Neural cell (in vitro differentiated cells): Measurements from ENCODE around the gene PRKACA. TPM values are rescaled to one million over a fixed set of nuclear protein-coding genes. Genes with fewer than 3 reads are reported as not detected.

Experiments used
- H2AFZ ChIP-seq: fragments of 200-600, 300-800 bp; sonication (generic), shearing (Covaris generic); 2 replicates; pipeline ENCODE4 v1.6.0; 2014; ENCODE audit warnings: low read depth, mild to moderate bottlenecking, antibody characterized with exemption, low read length, moderate library complexity
- H3F3A ChIP-seq: fragments of 200-600 bp; shearing (Covaris generic); 2 replicates; pipeline ENCODE4 v1.6.1; 2016; ENCODE audit warnings: mild to moderate bottlenecking, moderate library complexity, mixed read lengths, antibody characterized with exemption, low read length; ENCODE audit not compliant: insufficient read depth, poor library complexity, severe bottlenecking
- H3K27ac ChIP-seq: fragments of 200-600, 300-800 bp; sonication (generic), shearing (Covaris generic); 2 replicates; pipeline ENCODE4 v1.5.1; 2014; ENCODE audit warnings: mild to moderate bottlenecking, low read length, moderate library complexity
- H3K27me3 ChIP-seq: fragments of 300-800, 200-600 bp; sonication (generic), shearing (Covaris generic); 2 replicates; pipeline ENCODE4 v1.6.0; 2014; ENCODE audit warnings: mild to moderate bottlenecking, low read depth, low read length, moderate library complexity; ENCODE audit not compliant: insufficient read depth
- H3K36me3 ChIP-seq: fragments of 300-800, 200-600 bp; sonication (generic), shearing (Covaris generic); 2 replicates; pipeline ENCODE4 v1.5.1; 2014; ENCODE audit warnings: mild to moderate bottlenecking, antibody characterized with exemption, low read length, moderate library complexity; ENCODE audit not compliant: insufficient read depth
- H3K4me2 ChIP-seq: fragments of 300-800, 200-600 bp; sonication (generic), shearing (Covaris generic); 2 replicates; pipeline ENCODE4 v1.6.0; 2014; ENCODE audit warnings: mild to moderate bottlenecking, low read length
- H3K4me3 ChIP-seq: fragments of 300-800, 200-600 bp; sonication (generic), shearing (Covaris generic); 2 replicates; pipeline ENCODE4 v1.5.1; 2014; ENCODE audit warnings: mild to moderate bottlenecking, low read length, moderate library complexity
- H3K79me2 ChIP-seq: fragments of 200-600 bp; shearing (Covaris generic); replicated peaks from 2 replicates; pipeline ENCODE4 v1.6.0; 2014; ENCODE audit warnings: mild to moderate bottlenecking, low read length, moderate library complexity; ENCODE audit not compliant: insufficient read depth
- H3K9ac ChIP-seq: fragments of 300-800, 200-600 bp; sonication (generic), shearing (Covaris generic); 2 replicates; pipeline ENCODE4 v1.6.1; 2016; ENCODE audit warnings: mild to moderate bottlenecking, low read length, mixed read lengths
- H3K9me2 ChIP-seq: fragments of 200-600 bp; shearing (Covaris generic); 2 replicates; pipeline ENCODE4 v1.6.1; 2016; ENCODE audit warnings: mild to moderate bottlenecking, low read length, mixed read lengths; ENCODE audit not compliant: insufficient read depth
- H3K9me3 ChIP-seq: fragments of 200-600, 300-800 bp; sonication (generic), shearing (Covaris generic); 2 replicates; pipeline ENCODE4 v1.6.1; 2016; ENCODE audit warnings: mild to moderate bottlenecking, mixed run types, low read length, moderate library complexity, mixed read lengths
- H4K20me1 ChIP-seq: fragments of 200-600 bp; shearing (Covaris generic); 2 replicates; pipeline ENCODE4 v1.6.1; 2016; ENCODE audit warnings: mild to moderate bottlenecking, mixed run types; ENCODE audit not compliant: insufficient read depth
- EP300 ChIP-seq: fragments of 450-650 bp; conservative IDR thresholded peaks from 2 replicates; pipeline ENCODE4 v1.6.1; 2014; ENCODE audit warnings: antibody characterized with exemption, mild to moderate bottlenecking, moderate library complexity; ENCODE audit not compliant: poor library complexity, severe bottlenecking
- EZH2 ChIP-seq: fragments of 200-600, 300-800 bp; shearing (Covaris generic), sonication (generic); IDR thresholded peaks from 2 replicates; pipeline ENCODE4 v1.6.1; 2014; ENCODE audit warnings: antibody characterized with exemption, low read length, borderline replicate concordance, mild to moderate bottlenecking; ENCODE audit not compliant: insufficient read depth, poor library complexity, severe bottlenecking
- MXI1 ChIP-seq: fragments of 450-650 bp; conservative IDR thresholded peaks from 2 replicates; pipeline ENCODE4 v1.6.1; 2014; ENCODE audit warnings: antibody characterized with exemption, mild to moderate bottlenecking; ENCODE audit not compliant: poor library complexity, severe bottlenecking
- POLR2AphosphoS5 ChIP-seq: IDR thresholded peaks from 2 replicates; pipeline ENCODE4 v1.6.1; 2012
- RAD21 ChIP-seq: fragments of 450-650 bp; conservative IDR thresholded peaks from 2 replicates; pipeline ENCODE4 v1.6.1; 2014; ENCODE audit warnings: antibody characterized with exemption, mild to moderate bottlenecking, moderate library complexity
- SMC3 ChIP-seq: fragments of 450-650 bp; conservative IDR thresholded peaks from 2 replicates; pipeline ENCODE4 v1.6.1; 2014; ENCODE audit warnings: antibody characterized with exemption, mild to moderate bottlenecking, moderate library complexity; ENCODE audit not compliant: poor library complexity
- TAF1 ChIP-seq: IDR thresholded peaks from 2 replicates; pipeline ENCODE4 v1.6.1; 2012; ENCODE audit warnings: low read depth
- polyA plus RNA-seq: library from polyadenylated mRNA; depleted of rRNA; stranded (reverse); fragments of >200 nt; gene quantifications from 2 replicates; pipeline ENCODE4 v1.2.3, GENCODE V29; 2014
- TF ChIP-seq, protein P1 (sequence below): fragments of 450-650 bp; IDR thresholded peaks from 2 replicates; pipeline ENCODE4 v1.5.1; 2014; ENCODE audit warnings: antibody characterized with exemption, mild to moderate bottlenecking, moderate library complexity; ENCODE audit not compliant: poor library complexity, severe bottlenecking
- TF ChIP-seq, protein P2 (sequence below): IDR thresholded peaks from 2 replicates; pipeline ENCODE4 v1.6.1; 2012; ENCODE audit warnings: borderline replicate concordance

The PRKACA gene
- polyA plus RNA-seq, 1 donor from 2014 or later: 11.7 TPM

GRCh38 chr19:14150770-14151661 is 33.5 kb upstream of the PRKACA start:
- Histone ChIP-seq H3K4me3 (no peak overlapping the region), H3F3A (no peaks in the 10 kb centered on the region), H3K27ac (no peak overlapping the region), H3K4me2 (no peak overlapping the region), H3K9ac (no peak overlapping the region), H2AFZ (no peak overlapping the region), H3K9me3 (no peaks in the 10 kb centered on the region), H3K79me2 (no peaks in the 10 kb centered on the region), H3K9me2 (no peaks in the 10 kb centered on the region), H4K20me1 (no peaks in the 10 kb centered on the region), H3K27me3 (no peaks in the 10 kb centered on the region), H3K36me3 (peaks cover 6% of the 10 kb centered on the region)
- TF ChIP-seq SMC3 (no peak), TAF1 (no peak), RAD21 (no peak), EZH2 (no peak), MXI1 (no peak), EP300 (no peak), POLR2AphosphoS5 (no peak)
- TF ChIP-seq, protein P1, sequence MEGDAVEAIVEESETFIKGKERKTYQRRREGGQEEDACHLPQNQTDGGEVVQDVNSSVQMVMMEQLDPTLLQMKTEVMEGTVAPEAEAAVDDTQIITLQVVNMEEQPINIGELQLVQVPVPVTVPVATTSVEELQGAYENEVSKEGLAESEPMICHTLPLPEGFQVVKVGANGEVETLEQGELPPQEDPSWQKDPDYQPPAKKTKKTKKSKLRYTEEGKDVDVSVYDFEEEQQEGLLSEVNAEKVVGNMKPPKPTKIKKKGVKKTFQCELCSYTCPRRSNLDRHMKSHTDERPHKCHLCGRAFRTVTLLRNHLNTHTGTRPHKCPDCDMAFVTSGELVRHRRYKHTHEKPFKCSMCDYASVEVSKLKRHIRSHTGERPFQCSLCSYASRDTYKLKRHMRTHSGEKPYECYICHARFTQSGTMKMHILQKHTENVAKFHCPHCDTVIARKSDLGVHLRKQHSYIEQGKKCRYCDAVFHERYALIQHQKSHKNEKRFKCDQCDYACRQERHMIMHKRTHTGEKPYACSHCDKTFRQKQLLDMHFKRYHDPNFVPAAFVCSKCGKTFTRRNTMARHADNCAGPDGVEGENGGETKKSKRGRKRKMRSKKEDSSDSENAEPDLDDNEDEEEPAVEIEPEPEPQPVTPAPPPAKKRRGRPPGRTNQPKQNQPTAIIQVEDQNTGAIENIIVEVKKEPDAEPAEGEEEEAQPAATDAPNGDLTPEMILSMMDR: no peak
- TF ChIP-seq, protein P2, sequence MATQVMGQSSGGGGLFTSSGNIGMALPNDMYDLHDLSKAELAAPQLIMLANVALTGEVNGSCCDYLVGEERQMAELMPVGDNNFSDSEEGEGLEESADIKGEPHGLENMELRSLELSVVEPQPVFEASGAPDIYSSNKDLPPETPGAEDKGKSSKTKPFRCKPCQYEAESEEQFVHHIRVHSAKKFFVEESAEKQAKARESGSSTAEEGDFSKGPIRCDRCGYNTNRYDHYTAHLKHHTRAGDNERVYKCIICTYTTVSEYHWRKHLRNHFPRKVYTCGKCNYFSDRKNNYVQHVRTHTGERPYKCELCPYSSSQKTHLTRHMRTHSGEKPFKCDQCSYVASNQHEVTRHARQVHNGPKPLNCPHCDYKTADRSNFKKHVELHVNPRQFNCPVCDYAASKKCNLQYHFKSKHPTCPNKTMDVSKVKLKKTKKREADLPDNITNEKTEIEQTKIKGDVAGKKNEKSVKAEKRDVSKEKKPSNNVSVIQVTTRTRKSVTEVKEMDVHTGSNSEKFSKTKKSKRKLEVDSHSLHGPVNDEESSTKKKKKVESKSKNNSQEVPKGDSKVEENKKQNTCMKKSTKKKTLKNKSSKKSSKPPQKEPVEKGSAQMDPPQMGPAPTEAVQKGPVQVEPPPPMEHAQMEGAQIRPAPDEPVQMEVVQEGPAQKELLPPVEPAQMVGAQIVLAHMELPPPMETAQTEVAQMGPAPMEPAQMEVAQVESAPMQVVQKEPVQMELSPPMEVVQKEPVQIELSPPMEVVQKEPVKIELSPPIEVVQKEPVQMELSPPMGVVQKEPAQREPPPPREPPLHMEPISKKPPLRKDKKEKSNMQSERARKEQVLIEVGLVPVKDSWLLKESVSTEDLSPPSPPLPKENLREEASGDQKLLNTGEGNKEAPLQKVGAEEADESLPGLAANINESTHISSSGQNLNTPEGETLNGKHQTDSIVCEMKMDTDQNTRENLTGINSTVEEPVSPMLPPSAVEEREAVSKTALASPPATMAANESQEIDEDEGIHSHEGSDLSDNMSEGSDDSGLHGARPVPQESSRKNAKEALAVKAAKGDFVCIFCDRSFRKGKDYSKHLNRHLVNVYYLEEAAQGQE: no peak

DNA sequence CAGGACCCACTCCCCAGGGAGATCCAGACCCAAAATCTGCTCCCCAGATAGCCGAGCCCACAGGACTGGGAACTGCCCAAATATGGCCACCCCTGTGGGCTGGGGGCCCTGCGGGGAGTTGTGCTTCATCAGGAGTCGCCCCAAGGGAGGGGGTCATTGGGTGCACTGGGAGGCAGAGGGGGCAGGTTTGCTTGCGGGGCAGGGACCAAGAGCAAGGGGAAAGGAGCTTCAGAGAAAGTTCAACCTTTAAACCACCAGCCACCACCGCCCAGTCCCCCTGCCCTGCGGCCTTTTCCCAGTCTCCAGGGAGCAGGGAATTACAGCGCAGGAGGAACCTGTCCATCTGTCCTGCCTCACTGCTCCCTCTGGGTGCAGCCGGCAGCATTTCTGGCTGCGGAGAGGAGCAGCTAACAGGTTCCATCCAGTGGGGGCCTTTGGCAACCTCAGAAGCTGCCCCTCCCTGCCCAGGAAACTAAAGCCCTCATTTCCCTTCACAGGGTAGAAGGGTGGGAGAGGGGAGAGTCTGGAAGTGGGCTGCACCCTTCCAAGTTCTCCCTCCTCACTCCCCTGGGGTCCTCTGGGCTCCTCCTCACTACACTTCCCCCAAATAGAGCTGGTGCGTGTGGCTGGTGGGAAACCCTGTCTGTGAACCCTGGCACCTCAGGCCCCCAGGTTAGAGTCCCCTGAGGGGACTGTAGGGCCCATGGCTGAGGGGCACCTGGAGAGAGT is 32.6 kb upstream of the PRKACA start:
- Histone ChIP-seq H3K36me3 (peaks cover 2% of the 10 kb centered on the region), H3K9ac (no peak overlapping the region), H3K27ac (no peak overlapping the region), H3K9me2 (no peaks in the 10 kb centered on the region), H3K4me2 (no peak overlapping the region), H3K9me3 (no peaks in the 10 kb centered on the region), H3K79me2 (no peaks in the 10 kb centered on the region), H3K4me3 (no peak overlapping the region), H3F3A (no peaks in the 10 kb centered on the region), H3K27me3 (no peaks in the 10 kb centered on the region), H4K20me1 (no peaks in the 10 kb centered on the region), H2AFZ (no peak overlapping the region)
- TF ChIP-seq TAF1 (no peak), MXI1 (no peak), EP300 (no peak), SMC3 (no peak), POLR2AphosphoS5 (no peak), EZH2 (no peak), RAD21 (no peak)
- TF ChIP-seq, protein P2: no peak
- TF ChIP-seq, protein P1: no peak
